ENCODE data around the gene RIMBP2.

The RIMBP2 gene

GRCh38 chr12:130677957-130678558, 38.0 kb downstream of the RIMBP2 start:
- no peak overlapping the region for H3K4me2 ChIP-seq
- no peaks in the 10 kb centered on the region for H3K79me2 ChIP-seq (ENCODE audit: insufficient read depth, low read depth)
- no peaks in the 10 kb centered on the region for H4K20me1 ChIP-seq (ENCODE audit: insufficient read depth)
- no peak for TF ChIP-seq CTCF (conservative IDR thresholded peaks at IDR 0.05; ENCODE audit: low read depth, low read length)
- no peak overlapping the region for H3K9ac ChIP-seq
- H3K27ac ChIP-seq, result no peak overlapping the region
- H2AFZ ChIP-seq (ENCODE audit: low read depth), result no peak overlapping the region
- no peaks in the 10 kb centered on the region for H3K4me1 ChIP-seq (ENCODE audit: low read depth, poor library complexity, severe bottlenecking)
- no peaks in the 10 kb centered on the region for H3K27me3 ChIP-seq (ENCODE audit: insufficient read depth, low read depth)
- H3K4me3 ChIP-seq (IDR thresholded peaks at IDR 0.05; ENCODE audit: insufficient read depth, low read depth, low read length), result no peak overlapping the region
- no peaks in the 10 kb centered on the region for H3K36me3 ChIP-seq (ENCODE audit: insufficient read depth)

- H4K20me1 ChIP-seq (ENCODE audit: insufficient read depth), result no peaks in the 10 kb centered on the region
- H3K27me3 ChIP-seq (ENCODE audit: insufficient read depth, low read depth), result no peaks in the 10 kb centered on the region
- no peak overlapping the region for H3K4me3 ChIP-seq (IDR thresholded peaks at IDR 0.05; ENCODE audit: insufficient read depth, low read depth, low read length)
- no peaks in the 10 kb centered on the region for H3K36me3 ChIP-seq (ENCODE audit: insufficient read depth)
- TF ChIP-seq CTCF (conservative IDR thresholded peaks at IDR 0.05; ENCODE audit: low read depth, low read length), result no peak
- no peak overlapping the region for H3K27ac ChIP-seq
- no peaks in the 10 kb centered on the region for H3K79me2 ChIP-seq (ENCODE audit: insufficient read depth, low read depth)
- H3K4me2 ChIP-seq, result no peak overlapping the region
- no peak overlapping the region for H2AFZ ChIP-seq (ENCODE audit: low read depth)
- no peak overlapping the region for H3K9ac ChIP-seq
- no peaks in the 10 kb centered on the region for H3K4me1 ChIP-seq (ENCODE audit: low read depth, poor library complexity, severe bottlenecking)
Measured at GRCh38 chr12:130675791-130676190, 40.3 kb downstream of the RIMBP2 start.

GRCh38 chr12:130675121-130675520, 41.0 kb downstream of the RIMBP2 start:
- H3K9ac ChIP-seq, result no peak overlapping the region
- no peaks in the 10 kb centered on the region for H4K20me1 ChIP-seq (ENCODE audit: insufficient read depth)
- H3K36me3 ChIP-seq (ENCODE audit: insufficient read depth), result no peaks in the 10 kb centered on the region
- H2AFZ ChIP-seq (ENCODE audit: low read depth), result no peak overlapping the region
- H3K4me3 ChIP-seq (IDR thresholded peaks at IDR 0.05; ENCODE audit: insufficient read depth, low read depth, low read length), result no peak overlapping the region
- H3K27me3 ChIP-seq (ENCODE audit: insufficient read depth, low read depth), result no peaks in the 10 kb centered on the region
- H3K27ac ChIP-seq, result no peak overlapping the region
- no peak for TF ChIP-seq CTCF (conservative IDR thresholded peaks at IDR 0.05; ENCODE audit: low read depth, low read length)
- no peaks in the 10 kb centered on the region for H3K4me1 ChIP-seq (ENCODE audit: low read depth, poor library complexity, severe bottlenecking)
- no peaks in the 10 kb centered on the region for H3K79me2 ChIP-seq (ENCODE audit: insufficient read depth, low read depth)
- H3K4me2 ChIP-seq, result no peak overlapping the region

GRCh38 chr12:130674676-130675075, 41.4 kb downstream of the RIMBP2 start:
- Histone ChIP-seq H3K4me2 (no peak overlapping the region), H4K20me1 (ENCODE audit: insufficient read depth) (no peaks in the 10 kb centered on the region), H2AFZ (ENCODE audit: low read depth) (no peak overlapping the region), H3K36me3 (ENCODE audit: insufficient read depth) (no peaks in the 10 kb centered on the region), H3K27ac (no peak overlapping the region), H3K79me2 (ENCODE audit: insufficient read depth, low read depth) (no peaks in the 10 kb centered on the region), H3K4me3 (IDR thresholded peaks at IDR 0.05; ENCODE audit: insufficient read depth, low read depth, low read length) (no peak overlapping the region), H3K9ac (no peak overlapping the region), H3K4me1 (ENCODE audit: low read depth, poor library complexity, severe bottlenecking) (no peaks in the 10 kb centered on the region), H3K27me3 (ENCODE audit: insufficient read depth, low read depth) (no peaks in the 10 kb centered on the region)
- no peak for TF ChIP-seq CTCF (conservative IDR thresholded peaks at IDR 0.05; ENCODE audit: low read depth, low read length)
